GM18873 (cell line): ENCODE measurements around the gene ATXN1.
"Not testable (repeated sequence)": the region's sequence is repeated elsewhere in the genome, so short reads cannot be mapped to it uniquely, and the experiment has no call there.

ENCODE experiments used
- ATAC-seq: cut with Tn5 transposase; IDR thresholded peaks from one replicate; pipeline ENCODE4 v1.9.1; 2021; ENCODE audit warnings: mild to moderate bottlenecking, moderate library complexity, moderate number of reproducible peaks; ENCODE audit not compliant: unreplicated experiment, low FRiP score

The ATXN1 gene

GRCh38 chr6:16470502-16471221, 290.6 kb downstream of the ATXN1 start:
- ATAC-seq, result no peak

- no peak for ATAC-seq
Observed at GRCh38 chr6:16468991-16469615, 292.2 kb downstream of the ATXN1 start.

GRCh38 chr6:16466800-16467553, 294.3 kb downstream of the ATXN1 start:
- no peak for ATAC-seq

GRCh38 chr6:16464045-16464444, 297.2 kb downstream of the ATXN1 start:
- ATAC-seq, result no peak

- not testable (repeated sequence) for ATAC-seq
Observed at GRCh38 chr6:16463246-16463645, 298.0 kb downstream of the ATXN1 start.

GRCh38 chr6:16461491-16461890, 299.8 kb downstream of the ATXN1 start:
- no peak for ATAC-seq

- not testable (repeated sequence) for ATAC-seq
Observed at GRCh38 chr6:16459472-16459871, 301.8 kb downstream of the ATXN1 start.

- no peak for ATAC-seq
Observed at GRCh38 chr6:16452348-16452747, 308.9 kb downstream of the ATXN1 start.

GRCh38 chr6:16450821-16451220, 310.4 kb downstream of the ATXN1 start:
- no peak for ATAC-seq

GRCh38 chr6:16450285-16450684, 311.0 kb downstream of the ATXN1 start:
- ATAC-seq, result no peak

GRCh38 chr6:16446273-16446672, 315.0 kb downstream of the ATXN1 start:
- no peak for ATAC-seq

- ATAC-seq, result no peak
Observed at GRCh38 chr6:16442031-16442430, 319.2 kb downstream of the ATXN1 start.

- ATAC-seq, result no peak
Observed at GRCh38 chr6:16441262-16441661, 320.0 kb downstream of the ATXN1 start.

GRCh38 chr6:16440636-16441212, 320.5 kb downstream of the ATXN1 start:
- ATAC-seq, result no peak

GRCh38 chr6:16438718-16439591, 322.3 kb downstream of the ATXN1 start:
- ATAC-seq, result no peak

GRCh38 chr6:16437984-16438383, 323.3 kb downstream of the ATXN1 start:
- ATAC-seq, result no peak

GRCh38 chr6:16437095-16437494, 324.2 kb downstream of the ATXN1 start:
- ATAC-seq, result no peak

- ATAC-seq, result no peak
Observed at GRCh38 chr6:16436550-16436949, 324.7 kb downstream of the ATXN1 start.

GRCh38 chr6:16434885-16435284, 326.4 kb downstream of the ATXN1 start:
- ATAC-seq, result no peak

- ATAC-seq, result no peak
Observed at GRCh38 chr6:16433338-16433890, 327.8 kb downstream of the ATXN1 start.
